ENCODE results near the gene PDE4B. TPM values are rescaled to one million over a fixed set of nuclear protein-coding genes. Genes with fewer than 3 reads are reported as not detected.

The PDE4B gene
- total and polyA plus RNA-seq, 10 of the 15 experiments (the other 5 are each of a cell fraction or from before 2014, with no cell fraction given) = 3.0 to 13.2 (median 5.7) TPM

GRCh38 chr1:65949230-65949626 is 156.5 kb downstream of the PDE4B start:
- in situ Hi-C loops (cut with MboI) = no loop called here
- H2AFZ ChIP-seq (ENCODE audit: control insufficient read depth, low read depth, low read length) = no peak overlapping the region

More at GRCh38 chr1:65949230-65949626, 156.5 kb downstream of the PDE4B start:
- H3K4me1 ChIP-seq (ENCODE audit: control insufficient read depth, insufficient read depth, low read length) = no peaks in the 10 kb centered on the region
- no peak overlapping the region for H3K4me3 ChIP-seq
- POLR2A ChIA-PET = no interaction called here
- H3K27me3 ChIP-seq (replicated peaks in 1 of 2; ENCODE audit: control insufficient read depth in 2 of 2, insufficient read depth in 2 of 2, low read length in 1 of 2) = no peaks in the 10 kb centered on the region
- H3K36me3 ChIP-seq (ENCODE audit: control insufficient read depth in 2 of 2, insufficient read depth in 2 of 2, low read length in 1 of 2) = no peaks in the 10 kb centered on the region
- TF ChIP-seq YBX1 (IDR thresholded peaks at IDR 0.05) (no peak), RAD21 (IDR thresholded peaks at IDR 0.05; ENCODE audit: insufficient read depth, low read depth, low read length) (no peak), RCOR1 (conservative IDR thresholded peaks at IDR 0.05; ENCODE audit: low read depth, low read length) (no peak), MAX (IDR thresholded peaks at IDR 0.05; ENCODE audit: low read depth, low read length) (no peak), ZNF622 (IDR thresholded peaks at IDR 0.05) (no peak), ZNF274 (IDR thresholded peaks at IDR 0.05; ENCODE audit: insufficient read depth, insufficient read length) (no peak), BHLHE40 (IDR thresholded peaks at IDR 0.05; ENCODE audit: borderline replicate concordance in 1 of 2, low read depth in 2 of 2, low read length in 1 of 2) (no peak), NR2C2 (IDR thresholded peaks at IDR 0.05; ENCODE audit: borderline replicate concordance, control insufficient read depth, insufficient read length, low read depth) (no peak), SKIL (IDR thresholded peaks at IDR 0.05; ENCODE audit: low read depth, poor library complexity, severe bottlenecking) (no peak), SMC3 (IDR thresholded peaks at IDR 0.05; ENCODE audit: borderline replicate concordance, low read length) (no peak), ZBTB11 (CRISPR knock-in tag; IDR thresholded peaks at IDR 0.05) (no peak), MXI1 (IDR thresholded peaks at IDR 0.05; ENCODE audit: low read depth, low read length) (no peak), RB1 (IDR thresholded peaks at IDR 0.05; ENCODE audit: borderline replicate concordance) (no peak), RFX5 (IDR thresholded peaks at IDR 0.05; ENCODE audit: low read depth, low read length) (no peak), ESRRA (IDR thresholded peaks at IDR 0.05; ENCODE audit: low read length) (no peak), MLLT1 (IDR thresholded peaks at IDR 0.05) (no peak)
- H3K9me3 ChIP-seq (replicated peaks; ENCODE audit: control insufficient read depth, insufficient read depth, low read length) = no peaks in the 10 kb centered on the region
- FAIRE-seq (no peak), ATAC-seq (no peak), DNase-seq (ENCODE audit: low read depth, low spot score) (no peak)
- RAD21 ChIA-PET (ENCODE audit: unreplicated experiment) = no interaction called here
- H3K4me2 ChIP-seq (ENCODE audit: control insufficient read depth, insufficient read depth) = no peak overlapping the region
- no peaks in the 10 kb centered on the region for H4K20me1 ChIP-seq (ENCODE audit: control insufficient read depth, insufficient read depth)
- intact Hi-C loops (cut with micrococcal nuclease; ENCODE audit: unreplicated experiment) = no loop called here
- no peaks in the 10 kb centered on the region for H3K79me2 ChIP-seq (ENCODE audit: control insufficient read depth, insufficient read depth, low read length)
- 18% methylated on average over 2 of the region's 2 CpGs for WGBS (ENCODE audit: insufficient coverage, insufficient replicate concordance, low lambda C conversion rate, missing lambda C conversion rate)
- no peak overlapping the region for H3K9ac ChIP-seq (ENCODE audit: control insufficient read depth, insufficient read depth, low read length)
- no TSS peak for BruUV-seq (replicated peaks)
- CTCF ChIA-PET = no interaction called here
- SMC1A ChIA-PET (ENCODE audit: uncharacterized antibody, unreplicated experiment) = no interaction called here
- H3K27ac ChIP-seq (ENCODE audit: control insufficient read depth, insufficient read depth) = no peak overlapping the region

Data from GM12878 (cell line).